CD4-positive, alpha-beta memory T cell (primary cell): ENCODE data around the gene C22orf15. TPM values are rescaled to one million over a fixed set of nuclear protein-coding genes. Genes with fewer than 3 reads are reported as not detected.

Experiments
- CTCF ChIA-PET: fragments of 350-600 bp; sonication (Branson Sonifier 250); formaldehyde crosslinking; loops from one replicate; lab custom pipeline; 2021; ENCODE audit warnings: inconsistent platforms; ENCODE audit not compliant: partially characterized antibody; lab: Charles Lee
- POLR2A ChIA-PET: fragments of 350-600 bp; sonication (Branson Sonifier 250); formaldehyde crosslinking; loops from one replicate; lab custom pipeline; 2021; ENCODE audit not compliant: partially characterized antibody; lab: Charles Lee
- DNase-seq, 5 donors: peaks; one replicate each; pipeline versions ENCODE4 v3.0.0 to v3.0.0-alpha.2; 2020 to 2022; ENCODE audit warnings: mixed read lengths in 1 of 5
- H3K27ac ChIP-seq: one replicate; pipeline ENCODE4 v1.7.0; 2013; ENCODE audit warnings: low read depth, low read length
- H3K27me3 ChIP-seq: 2 replicates; pipeline ENCODE4 v1.7.0; 2013; ENCODE audit warnings: mild to moderate bottlenecking, low read length, moderate library complexity; ENCODE audit not compliant: insufficient read depth
- H3K36me3 ChIP-seq: 2 replicates; pipeline ENCODE4 v1.7.0; 2013; ENCODE audit warnings: mild to moderate bottlenecking, low read length, moderate library complexity; ENCODE audit not compliant: insufficient read depth
- H3K4me1 ChIP-seq: 2 replicates; pipeline ENCODE4 v1.7.0; 2013; ENCODE audit warnings: mild to moderate bottlenecking, low read length, moderate library complexity; ENCODE audit not compliant: insufficient read depth
- H3K4me3 ChIP-seq, 2 donors: one replicate each; pipeline ENCODE4 v1.7.0; 2013; ENCODE audit warnings: low read length in 2 of 2, mild to moderate bottlenecking in 1 of 2
- H3K9me3 ChIP-seq, 2 donors: one replicate each; pipeline ENCODE4 v1.7.0; 2013; ENCODE audit warnings: low read length in 2 of 2, control low read depth in 1 of 2; ENCODE audit not compliant: control insufficient read depth in 1 of 2
- H3K27ac Mint-ChIP-seq, 7 donors: one replicate each; pipeline ENCODE4 v1.8.0; 2020 to 2021; ENCODE audit warnings: mixed read lengths in 7 of 7, mild to moderate bottlenecking in 6 of 7, inconsistent platforms in 3 of 7, moderate library complexity in 3 of 7
- H3K27me3 Mint-ChIP-seq, 2 donors: one replicate each; pipeline ENCODE4 v1.8.0; 2020 to 2021; ENCODE audit warnings: mixed read lengths in 2 of 2
- H3K36me3 Mint-ChIP-seq, 2 donors: one replicate each; pipeline ENCODE4 v1.8.0; 2020 to 2021; ENCODE audit warnings: mixed read lengths in 2 of 2, inconsistent platforms in 1 of 2, mild to moderate bottlenecking in 1 of 2
- H3K4me1 Mint-ChIP-seq, 4 donors: one replicate each; pipeline ENCODE4 v1.8.0; 2020 to 2021; ENCODE audit warnings: mixed read lengths in 4 of 4, mild to moderate bottlenecking in 1 of 4
- H3K4me3 Mint-ChIP-seq, 8 donors: one replicate each; pipeline ENCODE4 v1.8.0; 2020 to 2021; ENCODE audit warnings: mixed read lengths in 8 of 8, mild to moderate bottlenecking in 7 of 8, moderate library complexity in 6 of 8, inconsistent platforms in 3 of 8
- H3K9me3 Mint-ChIP-seq, 8 donors: one replicate each; pipeline ENCODE4 v1.8.0; 2020 to 2021; ENCODE audit warnings: mixed read lengths in 8 of 8, mild to moderate bottlenecking in 5 of 8, inconsistent platforms in 3 of 8, moderate library complexity in 1 of 8
- intact Hi-C: fragments of 100-400 bp; cut with micrococcal nuclease; formaldehyde crosslinking; loops from one replicate; pipeline ENCODE4 v1.15.1; 2023
- polyA plus RNA-seq, 2 donors: library from polyadenylated mRNA; unstranded; fragments of 300-500 nt; fragmentation: Illumina TruSeq; gene quantifications; one replicate each; pipeline ENCODE4 v1.2.3, GENCODE V29; 2021
- total RNA-seq, 2 experiments: library from RNA; stranded (reverse); gene quantifications; one replicate each; pipeline ENCODE4 v1.2.3, GENCODE V29; 2021

Gene C22orf15
- total and polyA plus RNA-seq, 4 experiments from 2014 or later = 0.34 to 1.9 (median 1.4) TPM

DNA sequence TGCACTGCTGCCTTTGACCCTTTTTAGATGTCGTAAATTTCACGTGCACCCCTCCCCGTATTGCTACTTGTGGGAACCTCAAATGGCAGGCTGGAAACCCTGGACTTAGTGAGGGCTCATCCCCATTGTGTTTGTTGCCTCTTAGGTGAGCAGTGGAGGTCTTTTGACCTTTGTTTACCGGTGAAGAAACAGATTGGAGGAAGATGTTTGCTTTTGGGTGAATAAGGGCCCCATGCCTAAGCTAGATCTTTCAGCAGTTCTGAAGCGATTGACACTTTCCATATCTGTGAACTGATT is 24.8 kb downstream of the C22orf15 start:
- Histone ChIP-seq H3K27me3 (no peaks in the 10 kb centered on the region), H3K27ac (peak overlapping the region; percentile 98), H3K9me3 (no peaks in the 10 kb centered on the region), H3K36me3 (peaks cover 5% of the 10 kb centered on the region), H3K4me1 (peaks cover 34% of the 10 kb centered on the region), H3K4me3 (peak overlapping the region; percentile 55)
- no peak for DNase-seq
- ChIA-PET CTCF (interaction anchor here (1.4 to 2.1 kb wide), 2 partner anchors 16 to 59 kb away, joined by 3 to 6 read pairs; no protein-coding TSS in a partner anchor), POLR2A (interaction anchor here (1.0 to 2.4 kb wide), 9 partner anchors 13 to 369 kb away, joined by 3 to 15 read pairs (median 4); partner anchors contain the start of genes CABIN1 and ZNF70)
- H3K27me3 Mint-ChIP-seq = no peaks in the 10 kb centered on the region
- intact Hi-C loops = loop anchor here (1.0 to 5.0 kb wide), 5 partner anchors 15 to 127 kb away; partner anchors contain the start of genes DERL3, MMP11 and ZNF70
- peak overlapping the region; percentile 90 to 95 (median 93) for H3K27ac Mint-ChIP-seq
- peaks cover 5 to 21% of the 10 kb centered on the region in 2 donors for H3K36me3 Mint-ChIP-seq
- H3K4me3 Mint-ChIP-seq = peak overlapping the region; percentile 89 to 96 (median 91)
- H3K4me1 Mint-ChIP-seq = peaks cover 18 to 50% (median 36%) of the 10 kb centered on the region in 4 donors
- no peaks in the 10 kb centered on the region for H3K9me3 Mint-ChIP-seq

DNA sequence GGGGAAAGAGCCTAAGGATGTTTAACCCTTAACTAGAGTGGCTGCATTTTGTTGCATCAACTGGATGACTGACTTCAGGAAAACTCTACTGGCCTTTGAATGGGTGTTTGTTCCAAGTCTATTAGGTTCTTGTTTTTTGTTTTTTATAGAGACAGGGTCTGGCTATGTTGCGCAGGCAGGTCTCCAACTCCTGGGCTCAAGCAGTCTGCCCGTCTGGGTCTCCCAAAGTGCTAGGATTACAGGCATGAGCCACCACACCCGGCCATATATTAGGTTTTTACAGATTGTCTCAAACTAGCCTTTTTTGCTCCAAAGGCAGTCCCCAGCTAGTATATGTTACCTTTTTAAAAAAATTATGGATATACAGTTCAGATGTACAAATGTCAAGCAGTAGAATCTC is 25.1 kb downstream of the C22orf15 start:
- peaks cover 6% of the 10 kb centered on the region for H3K36me3 ChIP-seq
- Mint-ChIP-seq H3K4me3 (peak overlapping the region; percentile 89 to 96 (median 91)), H3K4me1 (peaks cover 20 to 53% (median 37%) of the 10 kb centered on the region in 4 donors), H3K27ac (peak overlapping the region; percentile 90 to 95 (median 93)), H3K27me3 (no peaks in the 10 kb centered on the region), H3K36me3 (peaks cover 8 to 24% of the 10 kb centered on the region in 2 donors), H3K9me3 (no peaks in the 10 kb centered on the region)
- H3K27ac ChIP-seq = peak overlapping the region; percentile 98
- no peaks in the 10 kb centered on the region for H3K27me3 ChIP-seq
- H3K4me1 ChIP-seq = peaks cover 34% of the 10 kb centered on the region
- ChIA-PET CTCF (interaction anchor here (0.5 to 2.1 kb wide), 2 partner anchors 17 to 598 kb away, joined by 3 to 6 read pairs; no protein-coding TSS in a partner anchor), POLR2A (interaction anchor here (1.1 to 2.4 kb wide), 4 partner anchors 17 to 369 kb away, joined by 3 to 15 read pairs (median 8); partner anchors contain the start of gene ZNF70)
- peak overlapping the region; percentile 55 for H3K4me3 ChIP-seq
- DNase-seq = no peak
- intact Hi-C loops = loop anchor here (1.0 to 5.0 kb wide), 5 partner anchors 16 to 126 kb away; partner anchors contain the start of genes DERL3, MMP11 and ZNF70
- H3K9me3 ChIP-seq = no peaks in the 10 kb centered on the region

DNA sequence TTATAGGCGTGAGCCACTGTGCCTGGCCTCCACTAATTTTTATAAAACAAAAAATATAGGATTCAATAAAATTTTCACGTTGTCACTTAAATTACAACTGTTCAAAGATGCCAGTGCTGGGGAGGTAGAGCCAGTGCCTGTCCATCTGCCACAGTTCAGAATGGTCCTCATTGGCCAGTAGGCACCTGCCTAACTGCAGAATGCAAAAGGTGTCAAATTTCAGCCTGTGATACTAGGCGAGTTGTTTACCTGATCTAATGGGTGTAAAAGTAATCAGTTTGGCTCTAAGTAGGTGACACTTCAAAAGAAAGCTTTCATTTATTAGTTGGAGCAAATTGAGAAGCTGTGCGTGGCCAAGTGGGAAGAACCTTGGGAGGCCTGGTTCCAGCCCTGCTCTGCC is 26.3 kb downstream of the C22orf15 start:
- intact Hi-C loops = loop anchor here (5.0 kb wide), 1 partner anchor 72 kb away; no protein-coding TSS in a partner anchor
- H3K9me3 ChIP-seq = no peaks in the 10 kb centered on the region
- no peaks in the 10 kb centered on the region for H3K27me3 Mint-ChIP-seq
- ChIA-PET CTCF (interaction anchor here (1.0 to 1.7 kb wide), 2 partner anchors 11 to 18 kb away, joined by 3 to 5 read pairs; no protein-coding TSS in a partner anchor), POLR2A (interaction anchor here (0.9 kb wide), 2 partner anchors 11 to 13 kb away, joined by 3 read pairs; no protein-coding TSS in a partner anchor)
- no peak overlapping the region for H3K4me3 ChIP-seq
- H3K27ac Mint-ChIP-seq = peak overlapping the region in 1 of 7 donors; percentile 93
- H3K4me1 Mint-ChIP-seq = peaks cover 21 to 53% (median 38%) of the 10 kb centered on the region in 4 donors
- H3K27ac ChIP-seq = no peak overlapping the region
- H3K36me3 ChIP-seq = peaks cover 15% of the 10 kb centered on the region
- peak overlapping the region in 3 of 8 donors; percentile 28 to 57 (median 40) for H3K4me3 Mint-ChIP-seq
- no peaks in the 10 kb centered on the region for H3K9me3 Mint-ChIP-seq
- DNase-seq = no peak
- peaks cover 34% of the 10 kb centered on the region for H3K4me1 ChIP-seq
- H3K36me3 Mint-ChIP-seq = peaks cover 14 to 30% of the 10 kb centered on the region in 2 donors
- no peaks in the 10 kb centered on the region for H3K27me3 ChIP-seq

DNA sequence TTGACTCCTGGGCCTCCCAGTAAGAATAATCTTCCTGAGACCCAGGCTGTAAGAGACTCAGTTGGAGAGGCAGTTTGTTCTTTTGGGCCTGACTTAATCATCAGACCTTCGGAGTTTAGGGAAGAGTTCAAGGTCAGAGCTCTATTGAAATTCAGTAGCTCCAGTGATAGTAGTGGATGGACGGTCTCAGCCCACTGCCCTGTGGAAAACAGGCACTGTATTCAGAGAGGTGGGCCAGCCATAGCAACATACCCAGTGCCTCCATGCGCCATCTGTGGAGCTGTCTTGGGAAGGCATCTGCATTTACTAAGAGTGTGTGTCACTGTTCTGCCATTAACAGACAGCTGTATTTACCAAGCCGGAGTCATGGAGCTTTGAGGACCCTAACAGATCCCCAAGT is 26.8 kb downstream of the C22orf15 start:
- Mint-ChIP-seq H3K9me3 (no peaks in the 10 kb centered on the region), H3K27ac (no peak overlapping the region), H3K4me3 (peak overlapping the region in 2 of 8 donors; percentile 40 to 57), H3K27me3 (no peaks in the 10 kb centered on the region), H3K4me1 (peaks cover 19 to 48% (median 34%) of the 10 kb centered on the region in 4 donors), H3K36me3 (peaks cover 14 to 34% of the 10 kb centered on the region in 2 donors)
- intact Hi-C loops = loop anchor here (5.0 kb wide), 1 partner anchor 72 kb away; no protein-coding TSS in a partner anchor
- Histone ChIP-seq H3K27ac (no peak overlapping the region), H3K36me3 (peaks cover 20% of the 10 kb centered on the region), H3K27me3 (no peaks in the 10 kb centered on the region), H3K9me3 (no peaks in the 10 kb centered on the region), H3K4me1 (peaks cover 34% of the 10 kb centered on the region), H3K4me3 (no peak overlapping the region)
- no peak for DNase-seq
- CTCF ChIA-PET = interaction anchor here (1.0 to 1.7 kb wide), 2 partner anchors 12 to 19 kb away, joined by 3 to 5 read pairs; no protein-coding TSS in a partner anchor
- POLR2A ChIA-PET = interaction anchor here (0.6 to 0.9 kb wide), 3 partner anchors 10 to 94 kb away, joined by 3 to 4 read pairs (median 3); no protein-coding TSS in a partner anchor

DNA sequence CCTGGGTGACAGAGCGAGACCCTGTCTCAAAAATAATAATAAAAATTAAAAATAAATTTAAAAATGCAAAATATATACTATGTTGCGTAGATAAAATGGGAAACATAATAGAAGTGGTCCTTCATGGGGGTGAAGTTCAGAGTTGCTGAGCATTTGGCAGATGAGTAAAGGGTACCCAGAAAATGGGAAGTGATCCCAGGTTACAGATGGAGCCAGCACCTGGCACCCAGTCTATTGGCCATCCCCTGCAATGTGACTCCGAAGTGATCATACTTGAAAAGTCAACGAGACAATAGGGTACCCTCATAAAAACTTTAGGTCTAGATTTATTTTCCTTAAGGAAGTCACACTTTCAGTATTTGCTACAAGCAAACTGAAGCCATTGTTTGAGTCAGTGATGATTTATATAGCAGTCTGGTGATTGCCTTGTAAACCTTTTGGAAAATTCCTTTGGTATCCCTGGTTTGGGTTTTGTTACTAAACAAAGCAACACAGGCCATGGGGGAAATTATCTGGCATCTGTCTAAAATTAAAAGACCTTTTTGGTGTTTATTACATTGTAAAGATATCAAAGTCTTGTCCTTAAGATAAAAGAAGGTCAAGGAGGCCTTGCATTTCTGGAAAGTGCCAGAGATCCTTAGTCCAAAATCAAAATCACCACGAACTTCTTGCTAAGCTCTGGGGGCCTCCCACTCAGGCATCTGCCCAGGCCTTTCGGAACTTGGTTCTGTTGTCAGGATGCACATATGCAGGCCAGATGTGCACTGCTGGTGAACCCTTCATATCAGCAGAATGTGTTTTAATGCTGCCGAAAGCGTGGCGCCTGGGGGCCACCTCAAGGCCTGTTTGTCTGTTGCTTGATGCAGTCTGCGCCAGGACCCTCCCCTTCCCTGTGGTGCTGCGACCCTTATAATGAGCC is 28.3 kb downstream of the C22orf15 start:
- Mint-ChIP-seq H3K27me3 (no peaks in the 10 kb centered on the region), H3K4me3 (no peak overlapping the region), H3K27ac (no peak overlapping the region), H3K4me1 (peaks cover 19 to 47% (median 33%) of the 10 kb centered on the region in 4 donors), H3K9me3 (no peaks in the 10 kb centered on the region), H3K36me3 (peaks cover 14 to 45% of the 10 kb centered on the region in 2 donors)
- CTCF ChIA-PET = no interaction called here
- H3K27me3 ChIP-seq = no peaks in the 10 kb centered on the region
- no peak for DNase-seq
- peaks cover 34% of the 10 kb centered on the region for H3K4me1 ChIP-seq
- POLR2A ChIA-PET = no interaction called here
- H3K4me3 ChIP-seq = no peak overlapping the region
- intact Hi-C loops = no loop called here
- no peaks in the 10 kb centered on the region for H3K9me3 ChIP-seq
- H3K27ac ChIP-seq = no peak overlapping the region
- peaks cover 21% of the 10 kb centered on the region for H3K36me3 ChIP-seq

DNA sequence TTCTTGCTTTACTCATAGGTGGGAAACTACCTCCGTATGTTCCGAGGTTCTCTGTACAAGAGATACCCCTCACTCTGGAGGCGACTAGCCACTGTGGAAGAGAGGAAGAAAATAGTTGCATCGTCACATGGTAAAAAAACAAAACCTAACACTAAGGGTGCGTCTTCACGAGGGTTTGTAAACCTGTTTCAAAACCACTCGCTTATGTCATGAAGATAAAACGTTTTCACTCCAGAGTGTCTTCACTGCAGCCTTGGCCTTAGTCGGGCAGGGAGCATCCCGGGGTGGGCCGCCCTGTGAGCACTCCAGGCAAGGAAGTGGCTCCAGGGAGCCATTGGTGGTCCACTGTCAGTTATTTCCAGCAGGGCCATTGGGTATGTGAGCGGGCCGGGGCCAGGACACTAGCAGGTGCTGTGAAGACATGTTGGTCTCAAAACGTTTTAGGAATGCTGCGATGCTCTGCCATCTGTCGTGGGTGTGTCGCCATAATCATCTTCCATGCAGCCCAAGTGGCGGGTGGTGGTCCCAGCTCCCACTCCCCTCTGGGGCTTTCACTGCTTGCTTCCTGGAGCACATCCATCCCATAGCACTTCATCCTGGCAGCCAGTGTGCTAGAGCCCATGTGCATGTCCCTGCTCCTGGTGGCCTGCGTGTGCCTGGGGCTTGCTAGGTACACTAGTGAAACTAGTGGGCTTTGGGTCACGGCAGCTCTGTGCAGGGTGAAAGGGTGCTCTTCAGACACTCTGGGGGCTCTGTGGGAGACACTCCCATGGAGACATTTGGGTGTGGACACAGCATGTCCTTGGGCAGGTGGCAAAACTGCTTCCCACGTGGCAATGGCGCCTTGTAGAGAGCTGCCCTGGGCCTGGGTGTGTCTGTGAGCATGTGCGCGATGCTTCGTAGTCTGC is 29.2 kb downstream of the C22orf15 start:
- CTCF ChIA-PET = no interaction called here
- H3K9me3 ChIP-seq = no peaks in the 10 kb centered on the region
- H3K4me1 ChIP-seq = peaks cover 27% of the 10 kb centered on the region
- Mint-ChIP-seq H3K27ac (peak overlapping the region in 3 of 7 donors; percentile 7 to 57 (median 27)), H3K9me3 (no peaks in the 10 kb centered on the region), H3K36me3 (peaks cover 14 to 52% of the 10 kb centered on the region in 2 donors), H3K4me1 (peaks cover 18 to 40% (median 26%) of the 10 kb centered on the region in 4 donors), H3K27me3 (no peaks in the 10 kb centered on the region), H3K4me3 (no peak overlapping the region)
- intact Hi-C loops = no loop called here
- no peak overlapping the region for H3K27ac ChIP-seq
- H3K4me3 ChIP-seq = no peak overlapping the region
- no peaks in the 10 kb centered on the region for H3K27me3 ChIP-seq
- peaks cover 28% of the 10 kb centered on the region for H3K36me3 ChIP-seq
- DNase-seq = no peak
- POLR2A ChIA-PET = no interaction called here
